Astrocyte (in vitro differentiated cells and primary cell): Measurements from ENCODE around the gene FAM177B. TPM values are rescaled to one million over a fixed set of nuclear protein-coding genes. Genes with fewer than 3 reads are reported as not detected.

Source experiments
- DNase-seq: peaks from one replicate; pipeline ENCODE4 v3.0.0-alpha.2; 2010; ENCODE audit warnings: low read depth
- FAIRE-seq: peaks from 2 replicates; lab custom pipeline; 2011; peaks lifted over from hg19 to GRCh38; lab: Jason Lieb, UNC
- H2AFZ ChIP-seq: 2 replicates; pipeline ENCODE4 v1.6.0; 2012; ENCODE audit warnings: low read depth, low read length, inconsistent platforms
- H3K27ac ChIP-seq: 2 replicates; pipeline ENCODE4 v1.5.1; 2011; ENCODE audit warnings: low read depth, low read length, inconsistent platforms
- H3K27me3 ChIP-seq: 2 replicates; pipeline ENCODE4 v1.6.0; 2011; ENCODE audit warnings: low read length, inconsistent platforms; ENCODE audit not compliant: insufficient read depth
- H3K36me3 ChIP-seq: 2 replicates; pipeline ENCODE4 v1.5.1; 2011; ENCODE audit warnings: low read length, inconsistent platforms; ENCODE audit not compliant: insufficient read depth
- H3K4me1 ChIP-seq: 2 replicates; pipeline ENCODE4 v1.5.1; 2011; ENCODE audit warnings: low read length, inconsistent platforms; ENCODE audit not compliant: insufficient read depth
- H3K4me2 ChIP-seq: 2 replicates; pipeline ENCODE4 v1.6.0; 2012; ENCODE audit warnings: low read length, inconsistent platforms
- H3K4me3 ChIP-seq: 2 replicates; pipeline ENCODE4 v1.5.1; 2011; ENCODE audit warnings: low read depth, mild to moderate bottlenecking, low read length, inconsistent platforms; ENCODE audit not compliant: insufficient read depth
- H3K79me2 ChIP-seq: 2 replicates; pipeline ENCODE4 v1.6.0; 2012; ENCODE audit warnings: mild to moderate bottlenecking, low read length, inconsistent platforms; ENCODE audit not compliant: insufficient read depth
- H3K9ac ChIP-seq: 2 replicates; pipeline ENCODE4 v1.6.0; 2012; ENCODE audit warnings: mild to moderate bottlenecking, low read length, inconsistent platforms
- H3K9me3 ChIP-seq: 2 replicates; pipeline ENCODE4 v1.5.1; 2012; ENCODE audit warnings: low read depth, mild to moderate bottlenecking, low read length, inconsistent platforms; ENCODE audit not compliant: insufficient read depth
- H4K20me1 ChIP-seq: 2 replicates; pipeline ENCODE4 v1.6.0; 2012; ENCODE audit warnings: low read length, inconsistent platforms; ENCODE audit not compliant: insufficient read depth
- H3K27ac Mint-ChIP-seq: one replicate; pipeline ENCODE4 v1.8.0; 2021; ENCODE audit warnings: mild to moderate bottlenecking, mixed read lengths; ENCODE audit not compliant: unreplicated experiment
- H3K27me3 Mint-ChIP-seq: one replicate; pipeline ENCODE4 v1.8.0; 2021; ENCODE audit warnings: low read depth, mixed read lengths; ENCODE audit not compliant: unreplicated experiment
- H3K36me3 Mint-ChIP-seq: one replicate; pipeline ENCODE4 v1.8.0; 2021; ENCODE audit warnings: low read depth, mixed read lengths; ENCODE audit not compliant: unreplicated experiment
- H3K4me1 Mint-ChIP-seq: one replicate; pipeline ENCODE4 v1.8.0; 2021; ENCODE audit warnings: low read depth, mixed read lengths; ENCODE audit not compliant: unreplicated experiment
- H3K4me3 Mint-ChIP-seq: one replicate; pipeline ENCODE4 v1.8.0; 2021; ENCODE audit warnings: mild to moderate bottlenecking, moderate library complexity, mixed read lengths; ENCODE audit not compliant: unreplicated experiment
- H3K9me3 Mint-ChIP-seq: one replicate; pipeline ENCODE4 v1.8.0; 2021; ENCODE audit warnings: mild to moderate bottlenecking, mixed read lengths; ENCODE audit not compliant: unreplicated experiment
- EZH2 ChIP-seq: IDR thresholded peaks from 2 replicates; pipeline ENCODE4 v1.6.1; 2012; ENCODE audit warnings: mild to moderate bottlenecking, low read length, inconsistent platforms; ENCODE audit not compliant: insufficient read depth
- total RNA-seq: library from RNA; stranded (reverse); gene quantifications from 2 replicates; pipeline ENCODE4 v1.2.1, GENCODE V29; 2021
- TF ChIP-seq, protein P1 (sequence below): IDR thresholded peaks from 2 replicates; pipeline ENCODE4 v1.5.1; 2011; ENCODE audit warnings: low read depth, mild to moderate bottlenecking, inconsistent platforms, low read length, moderate library complexity; ENCODE audit not compliant: insufficient read depth

FAM177B gene
- total RNA-seq, 1 donor from 2014 or later: not detected

DNA sequence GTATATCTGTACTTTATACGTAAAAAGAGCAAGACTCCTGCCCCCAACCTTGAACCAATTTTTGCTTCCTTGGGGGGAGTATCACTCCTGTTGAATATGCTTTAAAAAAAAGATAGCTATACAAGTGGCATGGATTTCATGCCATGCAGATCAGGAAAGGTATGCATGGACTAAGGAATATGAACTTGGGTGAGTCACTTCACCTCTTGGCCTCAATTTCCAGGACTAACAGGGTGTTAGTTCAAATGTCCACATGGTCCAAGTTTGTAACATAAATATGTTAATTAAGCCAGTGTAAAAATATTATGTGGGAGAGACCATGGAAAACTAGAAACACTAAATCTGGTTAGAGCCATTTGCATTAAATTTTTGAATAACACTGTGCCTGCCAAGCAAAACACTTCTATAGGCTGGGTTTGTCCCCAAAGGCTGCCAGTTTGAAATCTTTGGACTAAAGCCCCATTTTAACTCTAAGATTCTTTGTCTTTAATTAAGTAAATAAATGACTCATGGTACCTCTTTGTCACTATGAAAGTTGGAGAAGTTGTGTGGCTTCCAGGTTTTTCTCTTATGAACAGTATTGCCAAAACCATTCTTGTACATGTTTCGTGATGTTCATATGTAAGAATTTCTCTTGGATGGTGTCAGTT, 33.1 kb downstream of the FAM177B start:
- H3K27me3 ChIP-seq: no peaks in the 10 kb centered on the region
- no peaks in the 10 kb centered on the region for H3K4me1 ChIP-seq
- no peak overlapping the region for H3K4me3 ChIP-seq
- peaks cover 5% of the 10 kb centered on the region for H3K9me3 ChIP-seq
- Mint-ChIP-seq H3K9me3 (peaks cover 12% of the 10 kb centered on the region), H3K4me3 (no peak overlapping the region), H3K36me3 (no peaks in the 10 kb centered on the region), H3K4me1 (no peaks in the 10 kb centered on the region), H3K27me3 (no peaks in the 10 kb centered on the region), H3K27ac (no peak overlapping the region)
- no peak overlapping the region for H3K4me2 ChIP-seq
- H3K36me3 ChIP-seq: no peaks in the 10 kb centered on the region
- DNase-seq: peak; percentile 40
- H2AFZ ChIP-seq: no peak overlapping the region
- FAIRE-seq: no peak
- no peaks in the 10 kb centered on the region for H4K20me1 ChIP-seq
- TF ChIP-seq, protein P1, sequence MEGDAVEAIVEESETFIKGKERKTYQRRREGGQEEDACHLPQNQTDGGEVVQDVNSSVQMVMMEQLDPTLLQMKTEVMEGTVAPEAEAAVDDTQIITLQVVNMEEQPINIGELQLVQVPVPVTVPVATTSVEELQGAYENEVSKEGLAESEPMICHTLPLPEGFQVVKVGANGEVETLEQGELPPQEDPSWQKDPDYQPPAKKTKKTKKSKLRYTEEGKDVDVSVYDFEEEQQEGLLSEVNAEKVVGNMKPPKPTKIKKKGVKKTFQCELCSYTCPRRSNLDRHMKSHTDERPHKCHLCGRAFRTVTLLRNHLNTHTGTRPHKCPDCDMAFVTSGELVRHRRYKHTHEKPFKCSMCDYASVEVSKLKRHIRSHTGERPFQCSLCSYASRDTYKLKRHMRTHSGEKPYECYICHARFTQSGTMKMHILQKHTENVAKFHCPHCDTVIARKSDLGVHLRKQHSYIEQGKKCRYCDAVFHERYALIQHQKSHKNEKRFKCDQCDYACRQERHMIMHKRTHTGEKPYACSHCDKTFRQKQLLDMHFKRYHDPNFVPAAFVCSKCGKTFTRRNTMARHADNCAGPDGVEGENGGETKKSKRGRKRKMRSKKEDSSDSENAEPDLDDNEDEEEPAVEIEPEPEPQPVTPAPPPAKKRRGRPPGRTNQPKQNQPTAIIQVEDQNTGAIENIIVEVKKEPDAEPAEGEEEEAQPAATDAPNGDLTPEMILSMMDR: no peak
- TF ChIP-seq EZH2: no peak
- no peak overlapping the region for H3K27ac ChIP-seq
- no peaks in the 10 kb centered on the region for H3K79me2 ChIP-seq
- H3K9ac ChIP-seq: no peak overlapping the region

DNA sequence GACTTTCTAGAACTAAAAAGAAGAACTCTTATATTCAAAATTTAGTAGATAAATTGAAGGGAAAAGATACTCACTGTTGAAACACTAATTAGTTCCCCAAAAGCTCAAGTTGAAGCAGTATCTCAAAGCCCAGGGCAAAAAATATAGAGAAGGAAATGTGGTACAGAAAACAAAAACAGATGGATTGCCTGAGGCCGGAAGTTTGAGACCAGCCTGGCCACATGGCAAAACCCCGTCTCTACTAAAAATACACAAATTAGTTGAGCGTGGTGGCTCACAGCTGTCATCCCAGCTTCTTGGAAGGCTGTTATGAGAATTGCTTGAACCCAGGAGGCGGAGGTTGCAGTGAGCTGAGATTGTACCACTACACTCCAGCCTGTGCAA, 36.0 kb downstream of the FAM177B start:
- H3K27ac ChIP-seq: no peak overlapping the region
- DNase-seq (no peak), FAIRE-seq (no peak)
- no peaks in the 10 kb centered on the region for H3K36me3 ChIP-seq
- no peak overlapping the region for H3K9ac ChIP-seq
- Mint-ChIP-seq H3K4me1 (no peaks in the 10 kb centered on the region), H3K27ac (no peak overlapping the region), H3K9me3 (peaks cover 12% of the 10 kb centered on the region), H3K27me3 (no peaks in the 10 kb centered on the region), H3K4me3 (no peak overlapping the region), H3K36me3 (no peaks in the 10 kb centered on the region)
- H2AFZ ChIP-seq: no peak overlapping the region
- H3K4me3 ChIP-seq: no peak overlapping the region
- H3K27me3 ChIP-seq: no peaks in the 10 kb centered on the region
- H4K20me1 ChIP-seq: no peaks in the 10 kb centered on the region
- TF ChIP-seq EZH2: no peak
- TF ChIP-seq, protein P1: no peak
- H3K4me1 ChIP-seq: no peaks in the 10 kb centered on the region
- H3K4me2 ChIP-seq: no peak overlapping the region
- H3K9me3 ChIP-seq: peaks cover 5% of the 10 kb centered on the region
- H3K79me2 ChIP-seq: no peaks in the 10 kb centered on the region

DNA sequence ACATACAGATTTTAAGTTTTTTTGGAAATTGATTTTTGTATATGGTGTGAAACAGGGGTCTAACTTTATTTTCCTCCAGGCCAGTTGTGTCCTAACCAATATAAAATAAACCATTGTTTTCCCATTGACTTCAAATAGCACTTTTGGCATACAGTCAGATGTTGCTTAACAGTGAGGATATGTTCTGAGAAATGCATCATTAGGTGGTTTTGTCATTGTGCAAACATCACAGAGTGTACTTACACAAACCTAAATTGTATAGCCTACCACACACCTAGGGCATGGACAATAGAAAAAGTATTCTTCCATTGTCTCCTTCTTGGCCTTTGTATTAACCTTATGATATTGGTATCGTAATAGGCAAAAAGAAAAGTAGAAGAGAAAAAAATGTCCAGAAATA, 40.5 kb downstream of the FAM177B start:
- Histone ChIP-seq H3K4me2 (no peak overlapping the region), H3K9ac (no peak overlapping the region), H3K79me2 (no peaks in the 10 kb centered on the region), H4K20me1 (no peaks in the 10 kb centered on the region), H3K4me1 (no peaks in the 10 kb centered on the region), H3K27ac (no peak overlapping the region), H2AFZ (no peak overlapping the region), H3K4me3 (no peak overlapping the region), H3K9me3 (no peaks in the 10 kb centered on the region), H3K27me3 (no peaks in the 10 kb centered on the region), H3K36me3 (no peaks in the 10 kb centered on the region)
- no peaks in the 10 kb centered on the region for H3K9me3 Mint-ChIP-seq
- H3K4me1 Mint-ChIP-seq: no peaks in the 10 kb centered on the region
- DNase-seq (no peak), FAIRE-seq (no peak)
- no peak for TF ChIP-seq EZH2
- TF ChIP-seq, protein P1: no peak
- no peak overlapping the region for H3K27ac Mint-ChIP-seq
- H3K4me3 Mint-ChIP-seq: no peak overlapping the region
- no peaks in the 10 kb centered on the region for H3K36me3 Mint-ChIP-seq
- H3K27me3 Mint-ChIP-seq: no peaks in the 10 kb centered on the region
